GM19468 (cell line): ENCODE measurements around the gene DNALI1.

ENCODE experiments used
- ATAC-seq: cut with Tn5 transposase; IDR thresholded peaks from one replicate; pipeline ENCODE4 v1.9.1; 2021; ENCODE audit warnings: mild to moderate bottlenecking, moderate library complexity, moderate number of reproducible peaks; ENCODE audit not compliant: unreplicated experiment; ENCODE audit errors: extremely low read depth

DNALI1 gene

DNA sequence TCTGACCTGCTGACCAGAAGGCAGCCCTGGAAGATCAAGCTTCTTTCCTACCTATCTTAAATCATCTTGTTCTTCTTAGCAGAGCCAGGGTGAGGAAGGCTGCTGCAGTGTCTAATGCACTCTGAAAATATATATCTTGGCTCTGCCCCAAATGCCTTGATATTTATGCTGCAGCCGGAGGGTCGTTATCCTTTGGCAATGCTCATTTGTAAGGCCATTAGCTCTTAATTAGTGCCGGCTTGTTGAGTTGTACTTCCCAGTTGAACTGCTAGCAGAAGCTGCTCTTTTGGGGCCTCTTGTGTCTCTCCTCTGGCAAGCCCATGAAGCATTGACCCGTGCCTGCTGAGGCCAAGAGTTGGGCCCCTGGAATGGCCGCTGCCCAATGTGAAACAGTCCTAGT, 43.2 kb downstream of the DNALI1 start:
- no peak for ATAC-seq

DNA sequence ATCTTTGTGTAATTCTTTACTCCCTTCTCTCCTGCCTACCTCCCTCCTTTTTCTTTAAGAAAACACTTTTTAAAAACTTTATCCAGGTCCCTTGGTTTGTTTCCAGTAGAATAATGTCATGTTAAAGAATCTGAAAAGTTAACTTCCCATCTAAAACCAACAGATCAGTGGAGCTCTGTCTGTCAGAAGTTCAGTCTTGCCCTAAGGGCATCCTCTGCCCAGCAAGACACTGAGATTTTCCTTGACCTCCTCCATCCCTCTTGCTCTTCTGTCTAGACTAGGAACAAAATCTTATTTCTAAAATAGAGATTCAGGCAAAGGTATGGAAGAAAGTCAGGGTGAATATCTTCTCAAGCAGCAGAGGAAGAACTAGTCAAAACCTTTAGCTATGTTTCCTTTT, 44.7 kb downstream of the DNALI1 start:
- no peak for ATAC-seq

DNA sequence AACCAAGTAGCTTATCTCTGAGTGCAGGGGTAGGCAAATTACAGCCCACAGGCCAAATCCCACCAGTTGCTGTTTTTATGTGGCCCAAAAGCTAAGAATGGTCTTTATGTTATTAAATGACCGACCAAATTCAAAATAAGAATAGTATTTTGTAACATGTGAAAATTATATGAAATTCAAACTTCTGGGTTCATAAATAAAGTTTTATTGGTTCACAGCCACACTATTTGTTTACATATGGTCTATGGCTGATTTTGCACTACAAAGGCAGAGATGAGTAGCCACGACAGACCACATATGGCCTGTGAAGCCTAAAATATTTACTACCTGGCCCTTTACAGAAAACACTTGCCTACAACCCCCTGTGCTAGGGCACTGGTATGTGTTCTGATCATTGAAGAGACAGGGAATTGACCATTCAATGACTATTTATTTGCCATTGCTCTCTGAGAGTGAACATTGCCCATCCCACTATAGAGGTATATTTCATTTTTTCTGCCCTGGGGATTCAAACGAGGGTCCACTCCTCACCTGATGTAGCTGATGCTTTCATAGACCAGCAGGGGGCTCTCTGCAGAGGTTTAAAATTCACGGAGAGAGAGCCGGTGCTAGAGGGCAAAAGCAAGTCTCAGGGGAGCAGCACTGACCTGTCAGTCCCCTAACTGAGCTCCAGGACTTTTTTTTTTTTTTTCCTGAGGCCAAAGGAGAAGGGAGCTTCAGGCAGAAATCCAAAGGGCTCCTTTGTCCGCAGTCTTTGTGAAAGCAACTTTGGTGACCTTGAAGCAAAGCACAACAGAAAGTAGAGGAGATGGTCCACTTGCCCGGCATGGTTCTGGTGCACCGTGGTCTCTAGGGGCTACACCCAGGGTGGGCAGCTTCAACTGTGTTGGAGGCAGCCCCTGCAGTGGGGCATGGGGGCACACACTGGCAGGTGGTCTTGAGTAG, 46.3 kb downstream of the DNALI1 start:
- ATAC-seq: no peak

DNA sequence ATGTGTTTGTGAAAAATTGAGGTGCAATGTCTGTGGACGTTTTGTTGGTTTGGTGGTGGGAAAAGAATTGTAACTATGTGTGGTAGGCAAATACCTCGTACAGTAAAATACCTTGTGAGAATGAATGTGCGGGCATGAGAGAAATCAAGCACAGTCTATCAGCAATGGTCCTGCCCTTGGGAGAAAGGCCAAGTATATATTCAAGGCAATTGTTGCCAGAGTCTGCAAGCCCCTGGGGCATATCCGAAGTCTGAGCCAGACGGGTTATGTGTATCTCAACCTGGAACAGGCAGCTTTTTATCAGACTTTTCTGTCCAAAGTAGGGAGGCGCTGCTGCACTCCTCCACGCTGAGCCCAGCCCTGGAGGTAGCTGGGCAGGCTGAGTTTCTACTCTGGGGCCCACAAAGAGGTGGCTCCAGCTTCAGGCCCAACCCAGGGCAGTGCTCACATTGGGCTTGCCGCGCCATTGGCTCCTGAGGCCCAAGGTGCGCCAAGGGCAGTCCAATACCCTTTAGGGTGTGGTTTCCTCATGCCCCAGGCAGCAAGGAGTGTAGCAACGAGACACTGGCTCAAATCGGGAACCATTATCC, 48.4 kb downstream of the DNALI1 start:
- no peak for ATAC-seq

DNA sequence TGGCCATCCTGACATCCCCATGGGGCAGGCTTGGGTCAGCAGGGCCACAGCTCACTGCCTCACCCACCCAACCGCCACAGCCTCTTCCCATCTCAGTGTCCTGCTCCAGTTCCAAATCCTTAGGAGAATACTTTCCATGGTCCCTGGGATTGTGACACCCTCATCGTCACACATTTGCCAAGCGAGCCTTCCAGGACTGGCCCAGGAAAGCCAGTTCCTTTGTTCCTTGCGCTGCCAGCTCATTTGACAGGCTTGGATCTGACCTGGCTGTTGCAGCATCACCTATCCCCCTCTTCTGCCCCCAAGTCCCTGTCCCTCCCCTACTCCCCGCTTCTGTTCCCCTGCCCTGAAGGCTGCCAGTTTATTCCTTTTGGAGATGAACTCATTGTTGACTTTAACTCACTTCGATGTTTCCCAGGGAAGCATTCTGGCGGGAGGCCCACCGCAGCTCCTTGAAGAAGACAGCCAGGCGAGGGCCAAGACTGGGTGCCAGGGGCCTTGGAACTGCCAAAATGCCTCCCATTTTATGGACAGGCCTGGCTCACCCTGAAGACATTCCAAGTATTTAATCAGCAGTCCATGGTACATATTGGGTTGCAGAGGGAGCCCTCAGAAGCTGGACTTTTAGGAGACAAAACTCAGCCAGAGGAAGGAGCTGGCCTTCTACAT, 49.2 kb downstream of the DNALI1 start:
- no peak for ATAC-seq

DNA sequence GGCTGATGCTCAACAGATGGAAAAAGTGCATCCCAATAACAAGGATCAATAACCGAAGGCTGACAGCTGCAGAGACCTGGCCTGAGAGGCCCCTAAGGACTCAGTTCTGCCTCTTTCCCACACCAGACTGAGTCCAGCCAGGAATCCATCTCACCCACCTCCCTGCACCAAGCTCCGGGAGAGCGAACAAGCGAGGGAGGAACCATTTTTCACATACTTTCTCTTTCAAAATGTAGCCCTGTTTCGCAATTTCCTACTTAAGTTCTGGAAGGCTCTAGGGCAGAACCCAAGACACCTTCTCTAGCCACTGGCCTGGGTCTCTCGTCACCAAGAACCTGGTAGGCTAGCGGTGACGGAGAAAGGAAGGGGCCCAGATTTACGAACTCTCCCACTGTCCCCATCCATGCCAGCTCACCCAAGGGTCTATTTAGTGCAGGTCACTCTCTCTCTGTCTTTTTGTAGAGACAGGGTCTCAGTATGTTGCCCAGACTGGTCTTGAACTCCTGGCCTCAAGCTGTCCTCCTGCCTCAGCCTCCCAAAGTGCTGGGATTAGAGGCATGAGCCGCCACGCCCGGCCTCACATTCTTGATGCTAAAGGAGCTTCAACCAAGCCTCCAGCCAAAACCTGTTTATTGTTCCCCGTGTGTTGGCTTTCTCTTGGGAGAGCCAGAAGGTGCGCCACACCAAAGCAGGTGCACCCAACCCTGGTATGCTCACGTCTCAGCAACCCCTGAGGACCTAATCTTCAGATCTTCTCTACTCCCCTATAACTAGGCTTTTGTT, 49.9 kb downstream of the DNALI1 start:
- ATAC-seq: no peak

DNA sequence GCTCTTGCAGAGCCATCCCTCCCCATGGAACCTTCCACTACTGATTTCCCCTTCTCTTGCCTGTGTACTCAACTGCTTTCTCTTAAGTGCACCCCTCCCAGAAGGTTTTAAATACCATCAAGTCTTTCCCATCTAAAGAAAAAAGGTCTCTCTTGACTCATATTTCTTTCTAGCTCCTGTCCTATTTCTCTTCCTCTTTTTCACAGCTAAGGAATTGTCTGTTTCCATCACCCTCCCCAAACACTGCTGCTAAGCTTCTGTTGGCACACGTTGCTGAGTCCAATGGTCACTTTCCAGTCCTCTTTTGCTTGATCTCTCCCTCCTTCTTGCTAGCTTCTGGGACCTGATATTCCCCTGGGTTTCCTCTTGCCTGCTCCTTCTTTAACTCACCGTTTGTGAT, 52.3 kb downstream of the DNALI1 start:
- no peak for ATAC-seq

DNA sequence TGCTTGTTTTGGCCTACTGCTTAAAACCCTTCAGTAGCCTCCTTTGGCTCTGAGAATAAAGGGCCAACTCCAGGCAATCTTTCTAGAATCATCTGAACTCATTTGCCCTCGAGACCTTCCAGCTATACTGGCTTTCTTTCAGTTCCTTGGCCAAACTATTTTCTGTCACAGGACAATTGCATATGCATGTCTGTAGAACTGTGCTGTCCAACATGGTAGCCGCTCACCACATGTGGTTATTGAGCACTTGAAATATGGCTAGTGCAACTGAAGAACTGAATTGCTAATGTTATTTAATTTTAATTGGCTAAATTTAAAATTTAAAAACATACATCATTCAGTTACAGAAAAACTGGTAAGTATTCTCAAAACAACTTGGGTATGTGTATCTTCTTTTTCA, 53.3 kb downstream of the DNALI1 start:
- no peak for ATAC-seq

DNA sequence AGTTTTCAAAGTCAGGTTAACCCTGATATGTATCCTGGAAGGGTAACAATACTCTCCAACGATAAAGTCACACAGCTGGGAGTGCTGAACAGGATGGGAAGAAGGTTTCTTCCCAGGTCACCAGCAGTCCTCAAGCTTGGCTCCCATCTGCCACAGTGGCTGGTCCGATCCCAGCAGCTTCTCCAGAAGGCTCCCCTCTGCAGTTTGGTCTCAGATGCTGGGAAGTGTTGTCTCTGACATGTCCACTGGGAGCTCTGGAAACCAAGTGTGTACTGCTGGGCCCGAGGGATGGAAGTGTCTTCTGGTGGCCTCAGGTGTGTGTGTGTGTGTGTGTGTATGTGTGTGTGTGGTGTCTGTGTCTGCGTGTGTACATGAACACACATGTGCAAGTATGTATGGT, 55.4 kb downstream of the DNALI1 start:
- ATAC-seq: no peak

DNA sequence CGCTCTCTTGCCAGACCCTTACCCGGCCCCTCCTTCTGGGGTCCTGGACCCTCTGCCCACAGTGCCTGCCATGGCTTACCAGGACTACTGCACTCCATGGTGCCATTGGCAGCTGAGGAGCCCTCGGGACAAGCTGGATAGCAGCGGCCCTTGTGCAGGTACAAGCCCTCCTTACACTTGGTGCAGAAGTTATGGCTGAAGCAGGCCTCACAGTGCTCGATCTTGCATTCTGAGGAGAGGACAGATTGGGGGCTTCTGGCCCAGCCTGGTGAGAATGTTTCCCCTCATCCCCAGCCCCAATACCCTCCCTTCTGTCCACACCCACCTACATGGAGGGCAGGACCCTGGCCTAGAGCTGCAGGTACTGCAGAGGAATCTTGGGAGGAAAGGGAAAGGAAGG, 57.4 kb downstream of the DNALI1 start:
- no peak for ATAC-seq

DNA sequence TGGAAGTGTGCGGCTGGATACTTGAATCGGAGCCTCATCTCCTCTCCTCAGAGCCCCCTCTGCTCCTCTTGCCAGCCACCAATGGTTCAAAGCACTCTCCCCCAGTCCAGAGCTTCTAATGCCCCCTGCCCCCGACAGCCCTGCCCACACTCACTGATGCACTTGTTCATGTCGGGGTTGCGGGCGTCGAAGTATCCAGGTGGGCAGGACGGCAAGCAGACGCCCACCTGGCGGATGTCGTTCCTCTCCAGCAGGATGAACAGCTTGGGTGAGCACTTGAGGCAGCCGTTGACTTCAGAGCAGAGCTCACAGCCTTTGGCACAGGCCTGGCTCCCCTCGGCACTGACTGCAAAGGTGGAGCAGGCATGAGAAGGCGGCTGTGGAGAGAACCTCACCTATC, 59.6 kb downstream of the DNALI1 start:
- ATAC-seq: no peak
